HEK293 (cell line): ENCODE measurements around the gene PERM1.

ENCODE experiments used
- GLI2 ChIP-seq: fragments of 450-650 bp; formaldehyde crosslinking; IDR thresholded peaks from 2 replicates; pipeline ENCODE4; 2017; ENCODE audit warnings: missing biosample characterization, missing genetic modification characterization, low read depth, borderline replicate concordance
- OSR2 ChIP-seq: fragments of 450-650 bp; formaldehyde crosslinking; IDR thresholded peaks from 2 replicates; pipeline ENCODE4 v1.5.1; 2016; ENCODE audit warnings: missing biosample characterization, missing genetic modification characterization
- PBX3 ChIP-seq: sonication (generic); formaldehyde crosslinking; IDR thresholded peaks from 2 replicates; pipeline ENCODE4 v1.8.1; 2022; ENCODE audit warnings: mild to moderate bottlenecking, moderate library complexity, missing genetic modification reagents
- REST ChIP-seq: fragments of 450-650 bp; formaldehyde crosslinking; IDR thresholded peaks from 2 replicates; pipeline ENCODE4 v1.5.1; 2016; ENCODE audit warnings: missing biosample characterization, missing genetic modification characterization
- SCRT2 ChIP-seq: fragments of 450-650 bp; formaldehyde crosslinking; IDR thresholded peaks from 2 replicates; pipeline ENCODE4 v1.5.1; 2016; ENCODE audit warnings: missing biosample characterization, missing genetic modification characterization
- TRIM28 ChIP-seq: IDR thresholded peaks from 2 replicates; pipeline ENCODE4 v1.6.1; 2011; ENCODE audit warnings: low read length, control low read depth, borderline replicate concordance
- YY1 ChIP-seq: fragments of 450-650 bp; formaldehyde crosslinking; IDR thresholded peaks from 2 replicates; pipeline ENCODE4 v1.5.1; 2018; ENCODE audit warnings: missing biosample characterization, missing genetic modification characterization
- ZBTB1 ChIP-seq: fragments of 450-650 bp; formaldehyde crosslinking; IDR thresholded peaks from 2 replicates; pipeline ENCODE4 v1.5.1; 2016; ENCODE audit warnings: missing biosample characterization, missing genetic modification characterization
- ZBTB11 ChIP-seq: fragments of 450-650 bp; formaldehyde crosslinking; conservative IDR thresholded peaks from 2 replicates; pipeline ENCODE4 v1.5.1; 2016; ENCODE audit warnings: low read depth, missing biosample characterization, missing genetic modification characterization
- ZBTB48 ChIP-seq: fragments of 450-650 bp; formaldehyde crosslinking; IDR thresholded peaks from 2 replicates; pipeline ENCODE4 v1.5.1; 2016; ENCODE audit warnings: missing biosample characterization, missing genetic modification characterization
- ZFP37 ChIP-seq: fragments of 450-650 bp; formaldehyde crosslinking; IDR thresholded peaks from 2 replicates; pipeline ENCODE4 v1.5.1; 2016; ENCODE audit warnings: missing biosample characterization, missing genetic modification characterization
- ZNF132 ChIP-seq: fragments of 450-650 bp; formaldehyde crosslinking; IDR thresholded peaks from 2 replicates; pipeline ENCODE4 v1.5.1; 2017; ENCODE audit warnings: missing biosample characterization, missing genetic modification characterization, borderline replicate concordance
- ZNF16 ChIP-seq: fragments of 450-650 bp; formaldehyde crosslinking; IDR thresholded peaks from 2 replicates; pipeline ENCODE4 v1.5.1; 2016; ENCODE audit warnings: low read depth, missing biosample characterization, missing genetic modification characterization
- ZNF184 ChIP-seq: fragments of 450-650 bp; IDR thresholded peaks from 2 replicates; pipeline ENCODE4 v1.5.1; 2018; ENCODE audit warnings: missing biosample characterization, mild to moderate bottlenecking, missing genetic modification characterization
- ZNF2 ChIP-seq: fragments of 450-650 bp; formaldehyde crosslinking; IDR thresholded peaks from 2 replicates; pipeline ENCODE4 v1.5.1; 2016; ENCODE audit warnings: missing biosample characterization, missing genetic modification characterization
- ZNF311 ChIP-seq: fragments of 450-650 bp; formaldehyde crosslinking; IDR thresholded peaks from 2 replicates; pipeline ENCODE4 v1.5.1; 2017; ENCODE audit warnings: missing biosample characterization, missing genetic modification characterization, borderline replicate concordance
- ZNF398 ChIP-seq: fragments of 450-650 bp; formaldehyde crosslinking; IDR thresholded peaks from 2 replicates; pipeline ENCODE4 v1.5.1; 2017; ENCODE audit warnings: missing biosample characterization, missing genetic modification characterization
- ZNF514 ChIP-seq: fragments of 450-650 bp; formaldehyde crosslinking; IDR thresholded peaks from 2 replicates; pipeline ENCODE4 v1.5.1; 2016; ENCODE audit warnings: missing biosample characterization, missing genetic modification characterization
- ZNF555 ChIP-seq: fragments of 450-650 bp; formaldehyde crosslinking; conservative IDR thresholded peaks from 2 replicates; pipeline ENCODE4 v1.5.1; 2017; ENCODE audit warnings: missing biosample characterization, mild to moderate bottlenecking, missing genetic modification characterization, inconsistent platforms
- ZNF571 ChIP-seq: fragments of 450-650 bp; formaldehyde crosslinking; IDR thresholded peaks from 2 replicates; pipeline ENCODE4 v1.5.0; 2017; ENCODE audit warnings: missing biosample characterization, missing genetic modification characterization
- ZNF600 ChIP-seq: fragments of 450-650 bp; formaldehyde crosslinking; IDR thresholded peaks from 2 replicates; pipeline ENCODE4 v1.5.1; 2016; ENCODE audit warnings: missing biosample characterization, missing genetic modification characterization
- ZNF639 ChIP-seq: fragments of 450-650 bp; formaldehyde crosslinking; IDR thresholded peaks from 2 replicates; pipeline ENCODE4 v1.5.1; 2016; ENCODE audit warnings: missing biosample characterization, missing genetic modification characterization
- ZNF654 ChIP-seq: fragments of 450-650 bp; formaldehyde crosslinking; IDR thresholded peaks from 2 replicates; pipeline ENCODE4 v1.5.1; 2016; ENCODE audit warnings: low read depth, missing biosample characterization, missing genetic modification characterization
- ZNF660 ChIP-seq: fragments of 450-650 bp; IDR thresholded peaks from 2 replicates; pipeline ENCODE4 v1.5.1; 2018; ENCODE audit warnings: missing biosample characterization, mild to moderate bottlenecking, missing genetic modification characterization
- ZNF747 ChIP-seq: fragments of 450-650 bp; formaldehyde crosslinking; IDR thresholded peaks from 2 replicates; pipeline ENCODE4 v1.5.1; 2016; ENCODE audit warnings: missing biosample characterization, missing genetic modification characterization
- ZNF76 ChIP-seq: fragments of 450-650 bp; formaldehyde crosslinking; IDR thresholded peaks from 2 replicates; pipeline ENCODE4; 2016; ENCODE audit warnings: low read depth, missing biosample characterization, missing genetic modification characterization, borderline replicate concordance
- ZNF830 ChIP-seq: fragments of 450-650 bp; IDR thresholded peaks from 2 replicates; pipeline ENCODE4 v1.5.0; 2018; ENCODE audit warnings: missing biosample characterization, missing genetic modification characterization, low read depth, mild to moderate bottlenecking, moderate library complexity
- ZNF843 ChIP-seq: fragments of 450-650 bp; formaldehyde crosslinking; IDR thresholded peaks from 2 replicates; pipeline ENCODE4 v1.5.1; 2016; ENCODE audit warnings: missing biosample characterization, missing genetic modification characterization

The PERM1 gene

GRCh38 chr1:925561-926421 lies 56.1 kb downstream of the PERM1 start (continued):
- TF ChIP-seq ZBTB11 (tag by site-specific recombination) (0 out of 2 replicates have a peak, but pooled peaks have one; percentile 33), ZBTB1 (tag by site-specific recombination) (0 out of 2 replicates have a peak, but pooled peaks have one; percentile 14), ZNF747 (no peak), ZNF2 (tag by site-specific recombination) (0 out of 2 replicates have a peak, but pooled peaks have one; percentile 33), ZNF398 (peak; percentile 85), PBX3 (CRISPR knock-in tag) (no peak), ZNF600 (tag by site-specific recombination) (peak; percentile 95), TRIM28 (no peak), REST (tag by site-specific recombination) (no peak), ZNF639 (tag by site-specific recombination) (0 out of 2 replicates have a peak, but pooled peaks have one; percentile 34), OSR2 (tag by site-specific recombination) (no peak), ZNF660 (tag by site-specific recombination) (no peak), ZFP37 (peak; percentile 76; the same call in 1 of the 2 replicates), ZNF184 (tag by site-specific recombination) (no peak), ZNF311 (tag by site-specific recombination) (no peak), ZNF555 (tag by site-specific recombination) (no peak), ZNF132 (tag by site-specific recombination) (no peak), SCRT2 (peak; percentile 36; the same call in 1 of the 2 replicates), ZNF76 (tag by site-specific recombination) (peak; percentile 71; the same call in 1 of the 2 replicates), ZNF830 (tag by site-specific recombination) (no peak), ZNF571 (tag by site-specific recombination) (no peak), ZNF843 (tag by site-specific recombination) (peak; percentile 57; the same call in 1 of the 2 replicates), GLI2 (tag by site-specific recombination) (no peak), ZNF16 (no peak), YY1 (tag by site-specific recombination) (no peak), ZBTB48 (tag by site-specific recombination) (peak; percentile 68), ZNF654 (no peak), ZNF514 (no peak)
